Effector memory CD4-positive, alpha-beta T cell (primary cell): ENCODE data around the gene CYP46A1.

ENCODE experiments used
- DNase-seq, 3 donors: peaks; one replicate each; pipeline ENCODE4 v3.0.0-alpha.2; 2020
- H3K27ac ChIP-seq: 2 replicates; pipeline ENCODE4 v1.7.0; 2013; ENCODE audit warnings: mild to moderate bottlenecking, low read length, moderate library complexity; ENCODE audit not compliant: insufficient read depth, poor library complexity, severe bottlenecking
- H3K27me3 ChIP-seq: replicated peaks from 2 replicates; pipeline ENCODE4 v1.7.0; 2013; ENCODE audit warnings: mild to moderate bottlenecking, low read length; ENCODE audit not compliant: insufficient read depth, control insufficient read depth, poor library complexity, severe bottlenecking
- H3K36me3 ChIP-seq: 2 replicates; pipeline ENCODE4 v1.7.0; 2013; ENCODE audit warnings: mild to moderate bottlenecking, low read length, moderate library complexity; ENCODE audit not compliant: control insufficient read depth, insufficient read depth
- H3K4me1 ChIP-seq: 2 replicates; pipeline ENCODE4 v1.7.0; 2013; ENCODE audit warnings: low read length, mild to moderate bottlenecking; ENCODE audit not compliant: control insufficient read depth, insufficient read depth, poor library complexity, severe bottlenecking
- H3K4me3 ChIP-seq: 2 replicates; pipeline ENCODE4 v1.7.0; 2013; ENCODE audit warnings: low read length, low read depth, mild to moderate bottlenecking; ENCODE audit not compliant: insufficient read depth, poor library complexity, severe bottlenecking
- H3K9me3 ChIP-seq: 2 replicates; pipeline ENCODE4 v1.7.0; 2013; ENCODE audit warnings: mild to moderate bottlenecking, low read length, moderate library complexity; ENCODE audit not compliant: control insufficient read depth

CYP46A1 gene

DNA sequence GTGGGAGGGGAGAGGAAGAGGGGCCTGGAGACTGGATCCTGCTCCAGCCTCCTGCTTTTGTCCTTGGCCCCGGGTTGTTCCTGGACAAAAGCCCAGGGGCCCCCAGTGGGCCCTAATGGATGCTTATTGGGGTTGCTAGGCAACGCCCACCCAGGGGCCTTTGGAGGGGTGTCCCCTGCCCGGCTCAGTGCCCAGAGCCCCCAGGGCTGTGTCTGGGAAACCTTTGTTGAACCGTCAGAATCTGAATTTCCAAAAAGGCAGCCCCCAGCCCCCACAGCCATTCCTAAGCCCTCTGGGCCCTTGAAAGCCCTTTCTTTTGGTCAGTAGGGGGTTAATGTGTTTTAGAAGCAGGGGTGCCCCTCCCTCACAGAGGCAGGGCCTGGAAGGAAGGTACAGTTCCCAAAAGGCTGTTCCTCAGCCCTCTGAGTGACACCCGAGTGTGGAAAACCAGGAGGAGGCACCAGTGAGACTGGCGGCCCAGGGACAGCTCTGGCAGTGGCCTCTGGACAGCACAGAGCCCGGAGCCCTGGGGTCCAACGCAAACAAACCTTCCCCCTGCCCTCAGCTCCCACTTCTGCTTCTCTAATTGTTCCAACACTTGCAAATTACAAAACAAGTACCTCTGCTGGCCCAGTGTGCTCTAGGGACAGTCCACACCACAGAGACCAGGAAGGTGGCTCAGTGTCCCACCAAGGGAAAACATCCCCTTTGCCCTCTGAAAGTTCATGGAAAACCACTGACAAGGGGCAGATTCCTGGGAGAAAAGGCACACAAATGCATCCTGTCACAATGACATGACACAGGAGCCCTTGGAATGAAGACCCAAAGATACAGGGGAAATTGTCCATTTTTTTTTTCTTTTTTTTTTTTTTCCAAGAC lies 19.8 kb upstream of the CYP46A1 start:
- Histone ChIP-seq H3K27ac (no peak overlapping the region), H3K4me3 (no peak overlapping the region), H3K9me3 (no peaks in the 10 kb centered on the region), H3K36me3 (no peaks in the 10 kb centered on the region), H3K4me1 (no peaks in the 10 kb centered on the region), H3K27me3 (peaks cover 21% of the 10 kb centered on the region)
- no peak for DNase-seq

DNA sequence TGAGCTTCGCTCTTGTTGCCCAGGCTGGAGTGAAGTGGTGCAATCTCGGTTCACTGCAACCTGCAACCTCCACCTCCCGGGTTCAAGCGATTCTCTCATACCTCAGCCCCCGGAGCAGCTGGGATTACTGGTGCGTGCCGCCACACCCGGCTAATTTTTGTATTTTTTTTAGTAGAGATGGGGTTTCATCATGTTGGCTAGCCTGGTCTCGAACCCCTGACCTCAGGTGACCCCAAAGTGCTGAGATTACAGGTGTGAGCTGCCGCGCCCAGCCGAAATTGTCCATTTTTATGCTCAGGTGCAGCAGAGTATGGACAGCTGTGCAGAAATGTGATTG lies 19.2 kb upstream of the CYP46A1 start:
- Histone ChIP-seq H3K4me1 (no peaks in the 10 kb centered on the region), H3K9me3 (no peaks in the 10 kb centered on the region)

DNA sequence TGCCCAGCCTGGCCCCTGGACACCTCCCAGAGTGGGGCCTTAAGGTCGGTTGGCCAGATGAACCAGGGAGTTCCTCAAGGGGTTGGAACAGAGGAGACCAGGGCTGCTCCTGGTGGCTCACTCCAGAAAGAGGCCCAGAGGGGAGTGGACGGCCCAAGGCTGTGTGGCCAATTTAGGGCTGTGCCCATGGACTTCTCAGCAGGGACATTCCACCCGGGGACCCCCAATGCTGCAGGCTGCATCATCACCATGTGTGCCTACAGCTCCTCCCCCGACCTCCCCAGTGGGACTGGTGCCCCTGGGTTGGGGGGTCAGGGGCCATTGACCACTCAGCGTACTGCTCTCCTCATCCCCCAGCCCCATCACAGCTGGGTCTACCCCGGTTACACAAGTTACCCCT lies 17.6 kb upstream of the CYP46A1 start:
- no peaks in the 10 kb centered on the region for H3K36me3 ChIP-seq
- DNase-seq, result no peak
- no peaks in the 10 kb centered on the region for H3K9me3 ChIP-seq
- H3K4me3 ChIP-seq, result no peak overlapping the region
- peaks cover 4% of the 10 kb centered on the region for H3K27me3 ChIP-seq
- H3K27ac ChIP-seq, result no peak overlapping the region
- no peaks in the 10 kb centered on the region for H3K4me1 ChIP-seq

More for the DNA sequence above, 19.2 kb upstream of the CYP46A1 start:
- peaks cover 18% of the 10 kb centered on the region for H3K27me3 ChIP-seq
- no peak for DNase-seq
- no peak overlapping the region for H3K4me3 ChIP-seq
- no peaks in the 10 kb centered on the region for H3K36me3 ChIP-seq
- H3K27ac ChIP-seq, result no peak overlapping the region

DNA sequence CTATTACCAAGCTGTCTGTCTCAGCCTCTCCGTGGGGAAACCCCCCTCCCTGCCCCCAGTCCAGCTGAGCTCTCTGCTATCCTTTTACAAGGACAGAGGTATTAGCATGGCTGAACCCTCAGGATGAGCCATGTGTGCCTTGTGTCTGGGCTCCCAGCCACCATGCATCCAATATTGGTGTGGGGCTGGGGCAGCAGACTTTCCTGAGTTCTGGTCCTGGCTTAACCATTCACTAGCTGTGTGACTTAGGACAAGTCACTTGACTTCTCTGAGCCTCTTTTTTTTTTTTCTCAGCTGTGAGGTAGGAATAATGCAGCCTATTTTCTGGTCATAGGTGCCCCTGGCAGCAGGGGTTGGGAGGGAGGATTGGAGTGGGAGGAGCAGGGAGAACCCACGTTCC lies 17.1 kb upstream of the CYP46A1 start:
- Histone ChIP-seq H3K9me3 (no peaks in the 10 kb centered on the region), H3K4me1 (no peaks in the 10 kb centered on the region), H3K27me3 (no peaks in the 10 kb centered on the region), H3K27ac (no peak overlapping the region), H3K36me3 (no peaks in the 10 kb centered on the region), H3K4me3 (no peak overlapping the region)
- DNase-seq, result no peak

DNA sequence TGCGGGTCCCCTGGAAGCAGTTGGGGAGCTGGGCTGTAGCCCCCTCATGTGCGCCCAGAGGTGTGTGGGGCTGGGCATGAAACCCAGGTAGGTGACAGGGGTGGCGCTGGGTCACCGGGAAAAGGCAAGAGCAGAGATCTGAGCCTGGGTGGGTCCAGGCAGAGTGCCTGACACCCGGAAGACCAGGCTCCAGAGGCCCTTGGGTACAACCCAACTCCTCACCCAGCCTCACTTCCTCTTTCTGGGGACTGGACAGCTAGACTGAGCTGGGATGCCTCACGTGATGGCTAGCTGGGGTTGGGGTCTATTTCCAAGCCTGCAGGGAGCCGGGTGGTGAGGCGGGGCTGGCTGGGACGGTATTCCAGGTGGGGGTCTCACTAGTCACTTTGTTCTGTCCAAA lies 16.3 kb upstream of the CYP46A1 start:
- DNase-seq, result no peak
- H3K4me1 ChIP-seq, result no peaks in the 10 kb centered on the region
- H3K9me3 ChIP-seq, result no peaks in the 10 kb centered on the region

DNA sequence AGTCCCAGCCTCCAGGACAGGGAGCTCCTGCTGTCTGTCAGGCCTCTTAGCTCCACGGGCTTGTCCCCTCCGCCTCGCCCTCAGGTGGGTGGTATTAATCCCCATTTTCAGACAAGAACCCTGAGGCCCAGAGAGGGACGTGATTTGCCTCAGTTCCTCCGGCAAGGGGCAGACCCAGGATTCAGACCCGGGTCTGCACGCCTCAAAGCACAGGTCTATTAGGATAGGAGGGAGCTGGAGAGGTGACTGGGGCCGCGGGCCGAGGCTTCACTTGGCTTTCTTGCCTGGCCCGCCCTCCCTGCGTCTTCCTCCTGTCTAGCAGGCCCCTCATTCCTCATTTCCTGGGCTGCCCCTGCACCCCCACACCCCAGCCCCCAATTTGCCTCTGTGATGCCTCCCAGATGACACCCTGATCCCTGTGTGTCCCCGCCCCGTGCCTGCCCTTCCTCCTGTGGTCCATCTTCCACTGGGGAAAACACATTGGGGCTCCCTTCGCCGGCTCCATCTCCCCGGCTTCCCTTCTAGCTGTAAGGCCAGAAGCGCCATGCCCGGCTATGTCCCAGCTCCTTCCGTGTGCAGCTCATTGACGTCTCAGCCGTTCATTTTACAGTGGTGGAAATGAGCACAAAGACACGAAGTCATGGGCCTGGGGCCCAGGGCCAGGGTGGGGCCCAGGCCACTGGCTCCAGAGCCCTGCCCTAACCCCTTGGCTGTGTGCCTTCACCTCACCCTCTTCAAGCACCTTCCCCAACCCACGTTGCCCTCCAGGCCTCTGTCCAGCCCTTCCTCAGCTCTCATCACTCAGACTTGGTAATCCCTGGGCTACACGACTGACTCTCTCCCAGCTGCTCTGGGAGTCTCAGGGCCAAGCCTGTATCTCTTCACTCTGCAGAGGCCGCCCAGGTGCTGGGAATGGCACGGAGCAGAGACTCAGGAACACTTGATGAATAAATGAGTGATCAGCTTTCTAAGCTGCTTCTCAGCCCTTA lies 15.5 kb upstream of the CYP46A1 start:
- H3K27me3 ChIP-seq, result no peaks in the 10 kb centered on the region
- H3K9me3 ChIP-seq, result no peaks in the 10 kb centered on the region
- H3K4me1 ChIP-seq, result no peaks in the 10 kb centered on the region
- H3K4me3 ChIP-seq, result no peak overlapping the region
- DNase-seq, result no peak
- H3K27ac ChIP-seq, result no peak overlapping the region
- H3K36me3 ChIP-seq, result no peaks in the 10 kb centered on the region

More for the DNA sequence above, 16.3 kb upstream of the CYP46A1 start:
- no peaks in the 10 kb centered on the region for H3K36me3 ChIP-seq
- H3K4me3 ChIP-seq, result no peak overlapping the region
- no peak overlapping the region for H3K27ac ChIP-seq
- H3K27me3 ChIP-seq, result no peaks in the 10 kb centered on the region

DNA sequence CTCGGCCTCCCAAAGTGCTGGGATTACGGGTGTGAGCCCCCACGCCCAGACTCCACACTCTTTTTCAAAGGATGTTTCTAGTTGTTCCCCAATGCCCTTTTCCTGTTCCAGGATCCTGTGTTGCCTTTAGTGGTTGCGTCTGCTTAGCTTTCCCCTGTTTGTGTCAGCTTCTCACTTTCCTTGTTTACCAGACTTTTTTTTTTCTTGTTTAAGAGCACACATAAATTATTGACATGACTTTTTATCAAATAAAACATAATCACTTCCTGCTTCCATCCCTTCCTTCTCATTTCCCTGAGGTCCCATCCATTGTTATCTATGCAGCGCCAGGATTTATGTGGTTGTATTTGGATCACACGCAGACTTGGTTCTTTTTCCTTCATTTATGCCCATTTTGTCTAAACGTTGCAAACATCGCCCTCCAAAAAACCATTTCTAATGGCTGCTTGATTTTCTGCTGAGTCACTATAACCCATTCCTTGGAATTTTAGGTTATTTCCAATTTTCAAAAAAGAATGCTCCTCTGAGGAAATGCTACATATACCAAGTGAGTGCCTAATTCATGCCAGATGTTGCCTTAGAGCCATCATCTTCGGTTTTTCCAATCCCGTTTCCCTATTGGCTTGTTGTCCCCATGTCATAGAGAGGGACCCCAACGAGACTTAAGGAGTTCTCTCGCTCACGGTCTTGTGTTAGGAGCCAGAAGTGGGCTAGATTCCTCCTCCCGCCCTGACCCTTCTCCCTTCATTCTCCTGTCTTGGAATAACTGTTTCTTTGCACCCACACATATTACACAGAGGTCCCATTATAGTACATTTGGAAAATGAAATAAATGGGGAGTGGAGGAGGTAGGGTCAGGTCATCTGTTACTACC lies 13.5 kb upstream of the CYP46A1 start:
- H3K27ac ChIP-seq, result no peak overlapping the region
- H3K36me3 ChIP-seq, result no peaks in the 10 kb centered on the region
- peaks cover 7% of the 10 kb centered on the region for H3K27me3 ChIP-seq
- no peak overlapping the region for H3K4me3 ChIP-seq
- no peaks in the 10 kb centered on the region for H3K9me3 ChIP-seq
- no peaks in the 10 kb centered on the region for H3K4me1 ChIP-seq
- no peak for DNase-seq

DNA sequence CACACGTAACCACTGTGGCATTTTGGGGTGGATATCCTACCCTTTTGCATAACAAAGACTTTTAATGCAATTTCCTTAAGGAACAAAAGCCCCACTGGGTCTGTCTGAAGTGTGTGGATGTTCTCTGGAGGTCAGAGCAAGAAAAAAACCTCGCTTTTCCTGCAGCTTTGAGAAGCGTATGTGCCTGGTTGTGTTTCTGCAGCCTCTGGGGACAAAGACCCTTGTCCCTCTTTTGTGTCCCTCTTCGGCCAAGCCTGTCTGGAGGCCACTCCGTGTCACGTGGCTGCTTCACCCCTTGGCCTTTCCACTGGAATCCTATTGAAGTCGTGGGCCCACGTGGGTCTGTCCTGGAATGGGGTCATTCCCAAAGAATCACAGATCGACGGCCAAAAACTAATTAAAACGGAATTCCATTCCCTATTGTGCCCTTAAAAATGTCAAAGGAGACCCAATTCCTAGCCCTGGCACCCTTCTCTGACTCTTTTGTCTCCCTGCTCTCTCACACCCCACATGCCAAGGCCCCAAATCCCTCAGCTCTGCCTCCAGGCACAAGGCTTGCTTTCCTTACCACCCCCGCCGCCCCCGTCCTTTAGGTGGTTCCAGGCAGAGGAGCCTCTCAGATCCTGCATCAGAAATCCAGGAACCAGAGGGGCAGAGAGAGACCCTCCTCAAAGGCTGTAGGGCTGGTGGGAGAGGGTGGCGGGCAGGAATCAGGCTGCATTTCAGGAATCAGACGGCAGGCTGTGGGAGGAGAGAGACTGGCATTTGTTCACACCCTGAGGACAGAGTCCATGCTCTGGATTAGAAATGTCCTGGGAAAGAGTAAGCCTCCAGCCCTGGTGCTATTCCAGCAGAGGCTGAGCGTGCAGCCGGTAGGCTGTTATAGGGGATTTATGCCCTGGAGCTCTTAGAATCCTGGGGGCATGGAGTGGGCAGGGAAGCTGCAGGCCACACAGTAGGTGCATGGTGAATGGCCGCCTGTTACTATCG lies 12.6 kb upstream of the CYP46A1 start:
- H3K4me3 ChIP-seq, result no peak overlapping the region
- H3K27me3 ChIP-seq, result peaks cover 7% of the 10 kb centered on the region
- no peaks in the 10 kb centered on the region for H3K36me3 ChIP-seq
- DNase-seq, result no peak
- H3K4me1 ChIP-seq, result peaks cover 5% of the 10 kb centered on the region
- H3K27ac ChIP-seq, result no peak overlapping the region
- no peaks in the 10 kb centered on the region for H3K9me3 ChIP-seq
